Caco-2 (cell line): ENCODE results near the gene ARSI. TPM values are rescaled to one million over a fixed set of nuclear protein-coding genes. Genes with fewer than 3 reads are reported as not detected.

ENCODE experiments used
- BruUV-seq: library from RNA; stranded (reverse); fragments of 400-500 nt; replicated peaks from 2 replicates; lab custom pipeline; 2021; lab: Mats Ljungman, UMichigan
- CTCF ChIA-PET: fragments of 300-600 bp; sonication (Branson Sonifier 250); formaldehyde crosslinking; loops from one replicate; lab custom pipeline; 2022; ENCODE audit warnings: antibody characterized with exemption; lab: Charles Lee
- POLR2A ChIA-PET: fragments of 300-600 bp; sonication (Branson Sonifier 250); formaldehyde crosslinking; loops from one replicate; lab custom pipeline; 2022; ENCODE audit warnings: antibody characterized with exemption; lab: Charles Lee
- DNase-seq, 2 experiments: peaks; one replicate each; pipeline versions ENCODE4 v3.0.0 to v3.0.0-alpha.2; 2020 to 2022
- H3K27me3 ChIP-seq: replicated peaks from 2 replicates; pipeline ENCODE4 v1.6.0; 2011; ENCODE audit warnings: low read length; ENCODE audit not compliant: control insufficient read depth, insufficient read depth
- H3K36me3 ChIP-seq: 2 replicates; pipeline ENCODE4 v1.5.1; 2011; ENCODE audit warnings: low read length; ENCODE audit not compliant: control insufficient read depth, insufficient read depth
- H3K4me1 ChIP-seq: fragments of 250-450 bp; sonication (Bioruptor Pico); 2 replicates; pipeline ENCODE4 v1.5.1; 2020; ENCODE audit warnings: mild to moderate bottlenecking
- H3K4me3 ChIP-seq: 2 replicates; pipeline ENCODE4 v1.5.1; 2011; ENCODE audit warnings: low read depth, mild to moderate bottlenecking, control low read depth, low read length
- H3K9me3 ChIP-seq: fragments of 250-450 bp; sonication (Bioruptor Pico); 2 replicates; pipeline ENCODE4 v1.5.1; 2020; ENCODE audit warnings: mild to moderate bottlenecking, moderate library complexity
- H3K27ac Mint-ChIP-seq: one replicate; pipeline ENCODE4 v1.8.0; 2022; ENCODE audit warnings: mixed read lengths; ENCODE audit not compliant: unreplicated experiment
- H3K27me3 Mint-ChIP-seq: one replicate; pipeline ENCODE4 v1.8.0; 2022; ENCODE audit warnings: mixed read lengths; ENCODE audit not compliant: insufficient read depth, unreplicated experiment
- H3K36me3 Mint-ChIP-seq: one replicate; pipeline ENCODE4 v1.8.0; 2022; ENCODE audit warnings: mild to moderate bottlenecking, mixed read lengths; ENCODE audit not compliant: insufficient read depth, unreplicated experiment
- H3K4me1 Mint-ChIP-seq: one replicate; pipeline ENCODE4 v1.8.0; 2022; ENCODE audit warnings: low read depth, mixed read lengths; ENCODE audit not compliant: unreplicated experiment
- H3K4me3 Mint-ChIP-seq: one replicate; pipeline ENCODE4 v1.8.0; 2022; ENCODE audit warnings: mild to moderate bottlenecking, moderate library complexity, mixed read lengths; ENCODE audit not compliant: unreplicated experiment
- H3K9me3 Mint-ChIP-seq: one replicate; pipeline ENCODE4 v1.8.0; 2022; ENCODE audit warnings: mixed read lengths; ENCODE audit not compliant: unreplicated experiment
- intact Hi-C: fragments of 100-400 bp; cut with micrococcal nuclease; formaldehyde crosslinking; loops from one replicate; pipeline ENCODE4 v1.10.0; 2022; ENCODE audit not compliant: unreplicated experiment
- total RNA-seq: library from RNA; stranded (reverse); gene quantifications from 2 replicates; pipeline ENCODE4 v1.2.3, GENCODE V29; 2022
- TF ChIP-seq, protein P1 (sequence below), 2 experiments: fragments of 200-600 bp in 1 of 2; IDR thresholded peaks; 1 replicate in 1 of 2; 2 replicates in 1 of 2; pipeline versions ENCODE4 v1.5.1 to v1.8.0; 2011 to 2022; ENCODE audit warnings: antibody characterized with exemption in 1 of 2, control low read depth in 1 of 2, inconsistent platforms in 1 of 2, low read depth in 1 of 2, low read length in 1 of 2, mild to moderate bottlenecking in 1 of 2, moderate library complexity in 1 of 2; ENCODE audit not compliant: insufficient read depth in 1 of 2, severe bottlenecking in 1 of 2, unreplicated experiment in 1 of 2

The ARSI gene
- total RNA-seq, 1 experiment from 2014 or later = 0.52 TPM

DNA sequence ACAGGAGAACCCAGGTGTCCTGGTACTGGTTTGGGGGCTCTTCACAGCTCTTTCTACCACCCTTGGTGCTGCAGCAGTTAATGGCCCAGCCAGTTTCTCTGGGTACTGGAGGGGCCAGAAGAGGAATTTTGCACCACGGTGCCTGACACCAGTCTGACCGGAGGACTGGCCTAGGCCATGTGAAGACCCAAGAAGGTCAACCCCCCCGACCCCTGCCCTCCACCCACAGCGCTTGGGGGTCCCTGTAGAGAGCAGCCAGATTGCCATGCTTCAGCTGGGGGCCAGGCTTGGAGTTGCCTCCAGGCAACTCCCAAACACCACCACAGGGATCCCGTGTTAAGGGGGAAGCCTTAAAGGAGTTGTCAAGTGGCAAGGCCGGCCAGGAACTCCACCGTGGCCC, 6.2 kb downstream of the ARSI start:
- Histone ChIP-seq H3K9me3 (no peaks in the 10 kb centered on the region), H3K4me3 (no peak overlapping the region), H3K27me3 (no peaks in the 10 kb centered on the region), H3K36me3 (no peaks in the 10 kb centered on the region), H3K4me1 (no peaks in the 10 kb centered on the region)
- H3K4me3 Mint-ChIP-seq = no peak overlapping the region
- ChIA-PET CTCF (interaction anchor here (1.1 kb wide), 1 partner anchor 444 kb away, joined by 3 read pairs; no protein-coding TSS in a partner anchor), POLR2A (no interaction called here)
- intact Hi-C loops = no loop called here
- DNase-seq = no peak
- no peaks in the 10 kb centered on the region for H3K36me3 Mint-ChIP-seq
- H3K27me3 Mint-ChIP-seq = peaks cover 3% of the 10 kb centered on the region
- BruUV-seq = no TSS peak
- no peaks in the 10 kb centered on the region for H3K9me3 Mint-ChIP-seq
- no peaks in the 10 kb centered on the region for H3K4me1 Mint-ChIP-seq
- TF ChIP-seq, protein P1, sequence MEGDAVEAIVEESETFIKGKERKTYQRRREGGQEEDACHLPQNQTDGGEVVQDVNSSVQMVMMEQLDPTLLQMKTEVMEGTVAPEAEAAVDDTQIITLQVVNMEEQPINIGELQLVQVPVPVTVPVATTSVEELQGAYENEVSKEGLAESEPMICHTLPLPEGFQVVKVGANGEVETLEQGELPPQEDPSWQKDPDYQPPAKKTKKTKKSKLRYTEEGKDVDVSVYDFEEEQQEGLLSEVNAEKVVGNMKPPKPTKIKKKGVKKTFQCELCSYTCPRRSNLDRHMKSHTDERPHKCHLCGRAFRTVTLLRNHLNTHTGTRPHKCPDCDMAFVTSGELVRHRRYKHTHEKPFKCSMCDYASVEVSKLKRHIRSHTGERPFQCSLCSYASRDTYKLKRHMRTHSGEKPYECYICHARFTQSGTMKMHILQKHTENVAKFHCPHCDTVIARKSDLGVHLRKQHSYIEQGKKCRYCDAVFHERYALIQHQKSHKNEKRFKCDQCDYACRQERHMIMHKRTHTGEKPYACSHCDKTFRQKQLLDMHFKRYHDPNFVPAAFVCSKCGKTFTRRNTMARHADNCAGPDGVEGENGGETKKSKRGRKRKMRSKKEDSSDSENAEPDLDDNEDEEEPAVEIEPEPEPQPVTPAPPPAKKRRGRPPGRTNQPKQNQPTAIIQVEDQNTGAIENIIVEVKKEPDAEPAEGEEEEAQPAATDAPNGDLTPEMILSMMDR (IDR thresholded peaks at IDR 0.05; ENCODE audit: insufficient read depth in 1 of 2, low read depth in 1 of 2, low read length in 1 of 2, severe bottlenecking in 1 of 2, unreplicated experiment in 1 of 2) = no peak
- no peak overlapping the region for H3K27ac Mint-ChIP-seq

DNA sequence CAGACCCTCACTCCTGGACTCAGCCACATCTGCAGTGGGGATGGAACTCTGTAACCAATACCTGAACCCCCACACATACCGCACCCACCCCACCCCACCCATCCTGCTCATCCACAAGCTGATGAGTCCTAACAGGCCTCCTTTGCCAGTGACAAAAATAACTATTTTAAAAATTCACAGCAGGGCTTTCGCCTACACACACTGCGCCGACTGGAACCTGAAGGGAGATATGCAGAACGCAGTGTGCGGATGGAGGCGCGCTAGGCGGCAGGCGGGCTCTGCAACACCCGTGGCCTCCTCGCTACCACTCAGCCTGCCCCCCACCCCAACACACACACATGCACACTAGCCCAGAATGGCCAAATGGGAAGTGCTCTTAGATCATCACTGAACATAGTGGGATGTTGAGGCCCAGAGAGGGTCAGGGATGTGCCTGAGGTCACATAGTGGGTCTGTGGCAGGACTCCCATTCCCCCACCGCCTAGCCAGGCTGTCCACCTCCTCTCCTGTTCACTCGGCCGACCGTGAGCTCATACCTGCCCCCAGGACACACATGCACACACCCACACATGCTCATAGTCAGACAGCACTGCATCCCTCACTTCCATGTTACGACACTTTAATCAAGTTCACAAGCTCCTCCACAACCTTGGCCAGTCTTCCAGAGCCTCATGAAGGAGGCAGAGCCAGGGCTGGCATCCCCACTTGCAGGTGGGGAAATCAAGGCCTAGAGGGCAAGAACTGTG, 6.8 kb downstream of the ARSI start:
- intact Hi-C loops = no loop called here
- Histone ChIP-seq H3K36me3 (no peaks in the 10 kb centered on the region), H3K27me3 (no peaks in the 10 kb centered on the region), H3K4me3 (no peak overlapping the region), H3K4me1 (no peaks in the 10 kb centered on the region), H3K9me3 (no peaks in the 10 kb centered on the region)
- no peaks in the 10 kb centered on the region for H3K4me1 Mint-ChIP-seq
- CTCF ChIA-PET = interaction anchor here (1.1 kb wide), 1 partner anchor 443 kb away, joined by 3 read pairs; no protein-coding TSS in a partner anchor
- POLR2A ChIA-PET = no interaction called here
- no peak for DNase-seq
- no peak overlapping the region for H3K27ac Mint-ChIP-seq
- no peak overlapping the region for H3K4me3 Mint-ChIP-seq
- H3K9me3 Mint-ChIP-seq = no peaks in the 10 kb centered on the region
- H3K27me3 Mint-ChIP-seq = peaks cover 3% of the 10 kb centered on the region
- no TSS peak for BruUV-seq
- TF ChIP-seq, protein P1 (IDR thresholded peaks at IDR 0.05; ENCODE audit: insufficient read depth in 1 of 2, low read depth in 1 of 2, low read length in 1 of 2, severe bottlenecking in 1 of 2, unreplicated experiment in 1 of 2) = no peak
- H3K36me3 Mint-ChIP-seq = no peaks in the 10 kb centered on the region

DNA sequence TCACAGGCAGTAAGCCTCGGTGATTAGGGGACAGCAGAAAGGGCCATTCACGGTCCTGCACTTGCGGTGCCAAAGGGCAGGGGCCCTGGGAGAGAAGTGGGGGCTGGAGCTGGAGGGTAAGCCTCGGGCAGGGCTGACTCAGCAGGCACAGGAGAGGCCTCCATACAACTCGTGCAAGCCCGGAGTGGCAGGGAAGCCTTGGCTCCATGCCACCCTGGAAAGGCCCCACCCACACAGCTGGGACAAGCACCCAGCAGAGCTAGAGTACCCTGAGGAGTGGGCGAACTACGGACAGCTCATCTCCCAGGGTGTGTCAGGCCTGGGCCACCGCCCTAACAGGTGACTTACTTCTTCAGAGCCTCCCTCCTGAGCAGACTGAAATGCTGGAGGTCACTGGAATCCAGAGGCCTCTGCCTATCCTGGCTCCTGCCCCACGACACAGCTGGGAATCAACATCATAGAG, 7.5 kb downstream of the ARSI start:
- intact Hi-C loops = no loop called here
- H3K27me3 ChIP-seq = no peaks in the 10 kb centered on the region
- Mint-ChIP-seq H3K36me3 (no peaks in the 10 kb centered on the region), H3K4me3 (no peak overlapping the region), H3K9me3 (no peaks in the 10 kb centered on the region), H3K27me3 (peaks cover 6% of the 10 kb centered on the region), H3K4me1 (no peaks in the 10 kb centered on the region), H3K27ac (no peak overlapping the region)
- no peaks in the 10 kb centered on the region for H3K36me3 ChIP-seq
- TF ChIP-seq, protein P1 (IDR thresholded peaks at IDR 0.05; ENCODE audit: insufficient read depth in 1 of 2, low read depth in 1 of 2, low read length in 1 of 2, severe bottlenecking in 1 of 2, unreplicated experiment in 1 of 2) = no peak
- H3K9me3 ChIP-seq = no peaks in the 10 kb centered on the region
- DNase-seq = no peak
- no peak overlapping the region for H3K4me3 ChIP-seq
- ChIA-PET POLR2A (no interaction called here), CTCF (no interaction called here)
- H3K4me1 ChIP-seq = no peaks in the 10 kb centered on the region
- no TSS peak for BruUV-seq
